Measurements from ENCODE around the gene ID2.

GRCh38 chr2:8654483-8654882 lies 27.4 kb upstream of the ID2 start:
- TF ChIP-seq LCORL (IDR thresholded peaks at IDR 0.05), result no peak
- no peak for TF ChIP-seq LCORL (CRISPR knock-in tag; IDR thresholded peaks at IDR 0.05)
- no peak for TF ChIP-seq FOXJ3 (CRISPR knock-in tag; IDR thresholded peaks at IDR 0.05; ENCODE audit: borderline replicate concordance)
- no peak for TF ChIP-seq PHB2 (IDR thresholded peaks at IDR 0.05; ENCODE audit: partially characterized antibody)
- no peak for TF ChIP-seq CCAR2 (optimal IDR thresholded peaks at IDR 0.05; ENCODE audit: low read depth, low read length)
- no peak for TF ChIP-seq REST (IDR thresholded peaks at IDR 0.05; ENCODE audit: borderline replicate concordance in 1 of 2, low read depth in 1 of 2, low read length in 2 of 2)
- TF ChIP-seq PCBP2 (optimal IDR thresholded peaks at IDR 0.05; ENCODE audit: low read depth, low read length, poor library complexity, severe bottlenecking), result no peak
- no peak for TF ChIP-seq REPIN1 (CRISPR knock-in tag; IDR thresholded peaks at IDR 0.05; ENCODE audit: borderline replicate concordance, low read depth)
- no peak for TF ChIP-seq SP1 (IDR thresholded peaks at IDR 0.05)
- TF ChIP-seq SP1 (CRISPR knock-in tag; IDR thresholded peaks at IDR 0.05), result no peak
- no peak for TF ChIP-seq ARHGAP35 (CRISPR knock-in tag; IDR thresholded peaks at IDR 0.05; ENCODE audit: borderline replicate concordance)
- no peak for TF ChIP-seq ZNF124 (CRISPR knock-in tag; IDR thresholded peaks at IDR 0.05)
- TF ChIP-seq GLI4 (CRISPR knock-in tag; IDR thresholded peaks at IDR 0.05; ENCODE audit: borderline replicate concordance), result no peak
- TF ChIP-seq KMT2A (CRISPR knock-in tag; IDR thresholded peaks at IDR 0.05), result no peak
- no peak for TF ChIP-seq ZNF546 (CRISPR knock-in tag; conservative IDR thresholded peaks at IDR 0.05)
- no peak for TF ChIP-seq ZNF432 (CRISPR knock-in tag; IDR thresholded peaks at IDR 0.05; ENCODE audit: borderline replicate concordance)

All from HepG2 (cell line).